Stimulated activated naive CD4-positive, alpha-beta T cell (primary cell): ENCODE results near the gene ADAM30.

ENCODE experiments used
- DNase-seq, 6 experiments: peaks; one replicate each; lab custom pipeline; 2025; lab: John Stamatoyannopoulos, UW

The ADAM30 gene

DNA sequence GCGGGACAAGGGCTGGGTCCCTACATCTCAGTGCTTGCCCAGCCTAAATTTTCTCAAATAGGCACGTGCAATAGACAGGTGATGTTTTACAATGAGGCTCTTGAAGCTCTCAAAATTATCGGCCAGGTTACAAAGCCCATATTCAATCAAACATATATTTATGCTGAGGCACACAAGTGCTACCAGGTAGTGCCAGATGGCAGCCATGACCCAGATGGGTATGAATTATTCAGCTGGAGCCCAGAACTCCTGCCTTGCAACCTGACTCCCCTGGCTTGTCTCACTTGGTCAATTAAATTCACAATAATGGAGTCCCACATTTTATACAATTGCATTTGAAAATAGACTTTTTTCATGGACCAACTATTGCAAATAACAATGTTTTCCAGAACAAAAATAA lies 12.3 kb upstream of the ADAM30 start:
- DNase-seq = no peak

GRCh38 chr1:119906927-119907652 lies 10.8 kb upstream of the ADAM30 start:
- DNase-seq = no peak

DNA sequence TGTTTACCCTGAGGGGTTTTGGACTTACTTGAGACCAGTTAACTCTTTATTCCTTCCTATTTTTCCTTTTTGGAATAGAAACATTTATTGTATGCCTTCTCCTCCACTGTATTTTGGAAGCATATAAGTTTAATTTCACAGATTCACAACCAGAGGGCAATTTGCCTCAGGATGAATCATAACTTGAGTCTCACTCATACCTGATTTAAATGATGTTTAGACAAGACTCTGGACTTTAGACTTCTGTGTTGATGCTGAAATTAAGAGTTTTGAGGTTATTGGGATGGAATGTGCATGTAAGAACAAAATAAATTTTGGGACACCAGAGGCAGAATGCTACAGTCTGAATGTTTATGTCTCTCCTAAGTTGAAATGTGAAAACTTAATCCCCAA lies 7.1 kb upstream of the ADAM30 start:
- DNase-seq = no peak

DNA sequence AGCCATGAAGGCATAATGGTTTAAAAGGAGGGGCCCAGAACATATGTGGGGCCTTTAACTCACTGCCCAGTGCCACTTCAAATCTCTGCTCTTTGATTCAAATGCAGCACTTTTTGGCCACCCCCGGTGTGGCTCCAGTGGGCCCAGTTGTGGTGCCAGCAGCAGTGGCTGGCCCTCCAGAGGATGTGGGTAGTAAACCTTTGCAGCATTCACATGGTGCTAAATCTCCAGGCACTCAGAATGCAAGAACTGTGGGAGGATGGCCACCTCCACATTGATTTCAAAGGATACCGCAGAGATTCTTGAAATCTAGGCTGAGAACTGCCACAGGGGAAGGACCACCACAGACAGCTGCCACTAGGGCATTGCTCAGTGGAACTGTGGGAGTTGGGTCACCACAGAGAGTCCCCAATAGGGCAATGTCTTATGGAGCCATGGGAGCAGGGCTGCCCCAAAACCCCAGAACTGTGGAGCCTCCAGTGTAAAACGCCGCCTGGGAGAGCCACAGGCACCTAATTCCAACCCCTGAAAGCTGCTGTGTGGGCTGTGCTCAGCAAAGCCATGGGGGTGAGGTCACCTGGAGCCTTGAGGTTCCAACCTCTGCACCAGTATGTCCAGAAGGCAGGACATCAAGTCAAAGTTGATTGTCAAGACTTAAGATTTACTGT lies 6.6 kb upstream of the ADAM30 start:
- no peak for DNase-seq

- DNase-seq = no peak
Measured at GRCh38 chr1:119898981-119899720, 2.8 kb upstream of the ADAM30 start.

DNA sequence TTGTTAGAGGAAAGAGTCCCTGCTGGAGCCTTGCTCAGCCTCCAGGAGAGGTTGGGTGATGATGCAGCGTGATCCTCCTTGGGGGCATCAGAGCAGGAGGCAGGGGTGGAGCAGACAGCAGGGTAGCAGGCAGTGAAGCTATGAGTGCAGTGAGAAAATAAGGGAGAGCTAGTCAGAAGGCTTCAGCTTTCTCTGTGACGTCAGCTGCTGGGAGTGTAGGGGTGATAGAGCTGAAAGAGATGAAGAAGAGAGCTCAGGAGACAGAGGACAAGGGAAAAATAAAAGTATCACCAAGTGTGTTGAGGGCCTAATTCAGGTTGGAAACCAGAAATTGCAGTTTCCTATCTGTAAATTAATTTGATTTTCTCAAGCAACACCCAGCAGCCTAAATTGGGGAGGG lies 2.2 kb upstream of the ADAM30 start:
- no peak for DNase-seq

DNA sequence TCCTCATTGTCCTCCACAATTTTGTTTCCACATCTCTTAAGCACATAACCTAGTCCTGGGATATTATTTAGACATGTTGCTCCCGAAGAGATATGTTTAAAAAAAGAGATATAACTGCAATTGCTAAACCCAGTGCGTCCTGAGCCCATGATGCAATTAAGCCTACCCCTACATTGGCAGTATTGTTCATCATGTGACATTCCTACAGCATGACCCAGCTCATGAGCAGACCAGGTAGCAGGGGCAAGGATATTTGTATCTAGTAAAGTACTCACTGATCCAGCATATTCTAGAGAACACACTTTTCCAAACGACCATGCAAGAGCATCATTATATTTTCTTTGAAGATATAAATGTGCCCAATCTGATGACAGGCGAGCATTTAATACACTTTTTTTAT lies 1.2 kb downstream of the ADAM30 start:
- DNase-seq = no peak

DNA sequence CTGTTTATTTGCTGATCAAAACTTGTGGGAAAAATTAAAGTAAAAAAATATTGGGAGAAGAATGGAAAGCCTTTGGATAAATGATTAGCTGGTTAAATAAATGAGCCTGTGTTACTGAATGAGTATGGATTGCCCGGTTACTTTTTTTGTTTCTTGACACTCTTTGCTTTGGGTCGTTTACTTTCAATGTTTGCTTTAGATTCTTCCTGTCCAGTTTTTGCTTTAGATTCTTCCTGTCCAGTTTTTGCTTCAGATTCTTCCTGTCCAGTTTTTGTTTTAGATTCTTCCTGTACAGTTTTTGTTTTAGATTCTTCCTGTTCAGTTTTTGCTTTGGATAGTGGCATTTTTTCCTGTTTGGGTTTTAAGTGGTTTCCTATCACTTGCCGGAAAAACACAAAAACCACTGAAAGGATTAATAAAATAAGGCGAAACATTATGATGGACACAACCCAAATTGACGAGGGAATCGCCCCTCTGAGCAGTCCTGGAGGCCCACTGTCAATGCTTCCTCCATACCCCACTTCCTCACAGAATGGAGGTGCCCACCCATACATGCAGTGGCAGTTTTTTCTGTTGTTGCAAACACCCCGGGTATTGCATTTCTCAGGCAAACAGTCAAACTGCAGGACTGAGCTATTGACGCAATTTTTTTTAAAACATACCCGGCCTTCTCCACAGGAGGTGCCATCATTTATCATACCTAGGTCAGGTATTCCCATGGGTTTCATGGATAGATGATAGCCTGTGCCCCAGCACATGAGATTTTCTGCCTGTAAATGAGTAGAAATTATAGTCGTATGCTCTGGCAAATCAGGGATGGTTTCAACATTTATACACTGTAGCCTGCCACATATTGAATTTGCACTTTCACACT lies 2.3 kb downstream of the ADAM30 start:
- no peak for DNase-seq

DNA sequence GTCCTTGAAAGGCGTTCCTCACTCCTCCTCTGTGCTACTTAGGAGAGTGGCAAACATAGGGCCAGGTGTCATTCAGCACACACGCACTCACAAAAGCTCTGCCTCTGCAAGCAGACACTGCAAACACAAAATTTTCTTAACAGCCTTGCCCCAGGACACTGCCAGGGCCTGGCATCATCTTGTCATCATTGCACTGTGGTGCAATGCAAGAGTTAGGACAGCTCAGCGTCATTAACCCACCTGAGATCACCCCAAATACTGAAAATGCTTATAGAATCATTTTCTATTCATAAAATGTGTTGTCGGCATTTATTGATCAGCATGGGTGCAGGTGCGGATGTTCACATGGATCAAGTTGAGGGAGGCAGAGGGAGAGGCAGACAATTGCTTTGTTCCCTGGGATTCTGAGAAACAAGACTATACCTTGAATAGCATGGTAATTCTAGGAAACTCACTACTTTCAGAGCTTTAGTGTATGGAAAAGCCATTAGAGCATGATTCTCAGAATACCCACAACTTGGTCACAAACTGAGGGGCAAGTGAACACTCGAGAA lies 3.0 kb downstream of the ADAM30 start:
- no peak for DNase-seq

- no peak for DNase-seq
Measured at GRCh38 chr1:119891386-119891785, 4.9 kb downstream of the ADAM30 start.

- no peak for DNase-seq
Measured at GRCh38 chr1:119888476-119888875, 7.8 kb downstream of the ADAM30 start.

DNA sequence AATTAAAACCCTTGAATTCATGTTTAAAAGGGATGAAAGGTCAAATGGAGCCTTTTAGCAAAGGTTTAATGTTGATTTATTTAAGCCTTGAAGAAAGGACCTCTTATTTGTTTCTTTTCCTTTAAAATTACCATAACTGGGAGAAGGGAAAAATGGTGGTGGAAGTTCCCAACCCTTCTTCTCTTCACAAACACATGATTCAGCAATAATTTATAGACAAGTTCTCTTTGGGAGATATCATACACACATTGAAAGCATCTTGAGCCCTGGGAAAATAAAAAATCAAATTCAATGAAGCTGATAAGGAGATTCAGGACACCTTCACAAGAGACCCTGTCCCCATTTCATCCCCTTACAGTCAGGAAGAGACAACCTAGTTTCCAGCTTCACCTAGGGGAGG lies 8.9 kb downstream of the ADAM30 start:
- no peak for DNase-seq

GRCh38 chr1:119885903-119886783 lies 10.2 kb downstream of the ADAM30 start:
- peak in 4 of 6 experiments; percentile 5 to 29 (median 21) for DNase-seq

GRCh38 chr1:119884711-119885110 lies 11.6 kb downstream of the ADAM30 start:
- no peak for DNase-seq

DNA sequence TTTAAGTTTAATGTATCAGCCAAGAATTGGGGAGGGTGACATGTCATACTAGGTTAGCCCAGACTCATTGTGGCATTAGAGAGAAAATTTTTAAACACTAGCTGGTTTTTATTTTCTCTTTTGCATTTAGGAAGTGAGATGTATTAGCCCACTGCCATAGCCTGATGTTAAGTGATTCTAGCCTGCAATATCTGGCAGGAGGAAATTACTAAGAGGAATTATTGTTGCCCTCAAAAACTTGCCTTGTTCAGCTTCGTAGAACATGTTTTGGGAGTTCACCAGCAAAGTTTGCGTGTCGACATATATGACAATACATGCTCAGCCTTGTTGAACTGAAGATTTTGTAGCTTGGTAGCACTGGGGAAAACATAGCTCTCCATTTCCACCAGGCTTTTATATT lies 12.5 kb downstream of the ADAM30 start:
- no peak for DNase-seq

DNA sequence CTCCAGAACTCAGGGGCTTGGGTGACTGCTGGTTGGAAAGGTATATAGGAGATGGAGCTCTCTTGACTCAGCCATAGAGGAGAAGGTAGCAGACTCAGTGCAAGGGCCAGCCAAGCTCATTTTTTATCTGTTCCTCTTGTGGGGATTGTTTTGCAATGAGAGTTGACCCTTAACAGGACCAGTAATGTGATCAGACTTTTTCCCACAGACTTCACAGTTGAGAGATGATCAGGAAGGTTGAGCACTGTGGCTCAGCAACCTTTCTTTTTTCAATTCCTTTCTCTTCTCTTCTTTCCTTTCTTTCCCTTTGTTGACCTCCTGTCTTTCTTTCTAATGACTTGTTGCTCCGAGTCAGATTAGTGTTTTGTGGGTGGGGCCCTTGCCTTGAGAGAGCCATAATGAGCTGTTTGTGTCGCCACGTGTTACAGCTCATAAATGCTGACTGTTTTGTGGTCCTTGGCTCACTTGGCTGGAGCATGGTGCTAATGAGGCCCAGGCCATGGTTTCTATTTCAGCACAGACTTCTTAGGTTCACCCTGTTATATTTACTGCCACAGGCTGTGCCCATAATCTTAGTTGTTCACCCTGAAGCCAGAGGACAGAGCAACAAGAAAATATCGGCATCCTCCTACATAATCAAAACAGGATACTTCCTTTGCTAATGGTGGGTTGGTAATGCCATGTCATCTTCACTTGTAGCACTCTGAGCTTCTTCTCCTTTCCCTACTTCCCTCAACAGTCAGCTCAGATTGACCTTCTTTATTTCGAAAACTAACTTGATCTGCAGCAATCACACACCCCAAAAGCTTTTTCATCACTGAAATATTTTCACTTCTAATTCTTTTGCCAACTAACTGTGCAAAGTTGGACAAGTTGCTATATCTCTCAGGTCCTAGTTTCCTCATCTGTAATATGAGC lies 13.9 kb downstream of the ADAM30 start:
- no peak for DNase-seq

DNA sequence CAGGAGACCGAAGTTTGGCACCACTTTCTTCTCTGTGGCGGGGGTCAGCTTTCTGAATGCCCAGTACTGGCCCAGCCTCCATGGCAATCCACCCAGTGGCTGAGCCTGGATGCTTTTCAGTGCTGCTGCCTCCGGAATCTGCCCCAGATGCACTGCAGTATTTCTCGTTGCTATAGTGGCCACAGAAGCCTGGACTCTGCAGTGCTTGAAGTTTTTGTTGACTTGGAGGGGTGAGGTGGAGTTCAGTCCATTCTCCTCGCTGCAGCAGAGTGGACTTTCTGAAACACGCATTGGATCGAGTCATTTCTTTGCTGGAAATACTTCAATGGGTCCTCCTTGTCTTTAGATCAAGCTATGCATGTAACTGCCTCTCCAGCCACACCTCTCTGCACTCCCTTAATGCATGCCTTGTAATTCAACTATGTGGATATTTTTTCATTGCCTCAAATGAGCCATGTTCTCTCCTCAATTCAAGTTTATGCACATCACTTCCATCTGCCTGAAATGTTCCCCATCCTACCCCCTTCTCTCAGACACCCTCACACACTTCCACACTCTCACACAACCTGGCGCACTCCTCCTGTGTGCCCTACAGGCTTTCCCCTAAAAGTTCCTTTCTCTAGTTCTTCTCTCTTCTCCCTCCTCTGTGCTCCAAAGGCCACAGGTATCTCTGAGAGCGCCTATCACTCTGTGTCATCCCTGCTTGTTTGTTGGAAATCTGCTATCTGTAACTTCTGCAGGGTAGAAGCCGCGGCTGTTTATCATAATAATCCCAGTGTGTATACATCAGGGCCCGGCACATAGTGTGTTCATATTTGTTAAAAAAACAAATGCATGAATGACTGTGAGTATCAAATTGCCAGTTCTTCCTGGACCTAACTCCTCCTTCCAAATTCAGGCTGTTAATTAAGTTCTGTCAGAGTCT lies 16.5 kb downstream of the ADAM30 start:
- no peak for DNase-seq

DNA sequence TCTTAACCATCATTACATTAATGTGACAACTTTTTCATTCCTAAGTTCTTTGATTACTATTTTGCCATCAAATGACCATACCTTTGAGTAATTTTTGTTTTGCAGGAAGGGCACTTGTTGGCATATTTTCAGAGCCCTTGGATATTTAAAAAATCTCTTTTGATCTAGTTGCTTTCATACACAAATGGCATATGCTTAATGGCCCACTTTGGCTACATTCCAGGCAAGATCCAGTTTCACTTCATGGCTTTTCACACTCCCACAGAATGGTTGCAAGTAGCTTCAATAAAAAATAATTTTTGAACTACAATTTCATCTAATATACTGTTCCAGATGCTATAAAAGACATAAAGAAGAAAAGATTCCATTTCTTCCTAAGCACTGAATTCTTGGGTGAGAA lies 18.1 kb downstream of the ADAM30 start:
- no peak for DNase-seq

DNA sequence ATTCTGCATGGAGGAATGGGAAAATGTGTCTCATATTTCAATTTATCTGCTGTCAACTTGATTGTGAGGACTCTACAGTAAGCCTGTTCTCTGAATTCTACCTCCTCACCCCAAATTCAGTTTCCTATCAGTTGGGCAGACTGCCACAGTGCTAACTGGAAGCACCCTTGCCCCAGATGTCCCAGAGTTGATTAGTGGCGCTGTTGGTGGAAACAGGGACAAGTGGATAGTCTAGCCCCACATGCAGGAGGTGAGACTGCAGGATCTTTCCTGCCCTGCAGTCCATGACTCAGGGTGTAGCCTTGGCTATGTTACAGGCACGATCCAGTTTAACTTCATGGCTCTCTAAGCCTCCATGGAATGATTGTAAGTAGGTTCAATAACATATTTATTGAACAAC lies 22.1 kb downstream of the ADAM30 start:
- DNase-seq = no peak
